Measurements from ENCODE around the gene RTN1. TPM values are rescaled to one million over a fixed set of nuclear protein-coding genes. Genes with fewer than 3 reads are reported as not detected.
A peak's percentile ranks its signal among the peaks of the same experiment; 100 is the strongest.

Gene RTN1
- total and polyA plus RNA-seq, 2 experiments from 2014 or later, result 4.2 to 4.3 TPM

- no peaks in the 10 kb centered on the region for H3K36me3 ChIP-seq (ENCODE audit: insufficient read depth)
- no peaks in the 10 kb centered on the region; the same call in 1 of the 2 replicates for H3K4me1 ChIP-seq (ENCODE audit: insufficient read depth)
- no peak overlapping the region for H3K27ac Mint-ChIP-seq
- peaks cover 20% of the 10 kb centered on the region for H3K4me1 Mint-ChIP-seq
- no peak overlapping the region for H3K27ac ChIP-seq (ENCODE audit: low read depth)
- peaks cover 1% of the 10 kb centered on the region for H3K27me3 Mint-ChIP-seq (ENCODE audit: insufficient read depth, low read depth, poor library complexity)
- DNase-seq (ENCODE audit: low spot score) (no peak), ATAC-seq (peak; percentile 99)
- TF ChIP-seq REST (IDR thresholded peaks at IDR 0.05; ENCODE audit: unreplicated experiment) (no peak), POLR2AphosphoS5 (IDR thresholded peaks at IDR 0.05; ENCODE audit: low read depth) (no peak), EZH2phosphoT487 (IDR thresholded peaks at IDR 0.05; ENCODE audit: unreplicated experiment) (no peak), ZNF462 (CRISPR knock-in tag; IDR thresholded peaks at IDR 0.05) (peak; percentile 37; the same call in 1 of the 2 replicates), JUNB (IDR thresholded peaks at IDR 0.05; ENCODE audit: unreplicated experiment) (no peak), CREB1 (CRISPR knock-in tag; IDR thresholded peaks at IDR 0.05; ENCODE audit: low read depth) (no peak), STAT1 (IDR thresholded peaks at IDR 0.05; ENCODE audit: unreplicated experiment) (no peak)
- H3K27me3 ChIP-seq (ENCODE audit: insufficient read depth), result no peaks in the 10 kb centered on the region
- no peak overlapping the region for H3K4me3 Mint-ChIP-seq
- no peak overlapping the region for H3K4me3 ChIP-seq
- peaks cover 7% of the 10 kb centered on the region; the same call in 2 of the 3 replicates for H3K36me3 Mint-ChIP-seq (ENCODE audit: low read depth)
- H3K4me2 ChIP-seq, result no peak overlapping the region
- no peak overlapping the region for H2AFZ ChIP-seq
- no peaks in the 10 kb centered on the region for H3K79me2 ChIP-seq (replicated peaks; ENCODE audit: insufficient read depth)
- H3K9me3 Mint-ChIP-seq, result peaks cover 14% of the 10 kb centered on the region
- H3K9me2 ChIP-seq (ENCODE audit: insufficient read depth), result no peaks in the 10 kb centered on the region
- no peaks in the 10 kb centered on the region for H3F3A ChIP-seq (replicated peaks; ENCODE audit: low read depth)
- no peaks in the 10 kb centered on the region for H4K20me1 ChIP-seq (replicated peaks; ENCODE audit: insufficient read depth)
These were observed 58.8 kb downstream of the RTN1 start for GRCh38 chr14:59811815-59812214.
